GM18868 (cell line): Measurements from ENCODE around the gene RAD50.
"Not testable (repeated sequence)": the region's sequence is repeated elsewhere in the genome, so short reads cannot be mapped to it uniquely, and the experiment has no call there.

Source experiments
- ATAC-seq: cut with Tn5 transposase; IDR thresholded peaks from one replicate; pipeline ENCODE4 v1.9.1; 2021; ENCODE audit warnings: mild to moderate bottlenecking, moderate library complexity; ENCODE audit not compliant: unreplicated experiment

Gene RAD50

DNA sequence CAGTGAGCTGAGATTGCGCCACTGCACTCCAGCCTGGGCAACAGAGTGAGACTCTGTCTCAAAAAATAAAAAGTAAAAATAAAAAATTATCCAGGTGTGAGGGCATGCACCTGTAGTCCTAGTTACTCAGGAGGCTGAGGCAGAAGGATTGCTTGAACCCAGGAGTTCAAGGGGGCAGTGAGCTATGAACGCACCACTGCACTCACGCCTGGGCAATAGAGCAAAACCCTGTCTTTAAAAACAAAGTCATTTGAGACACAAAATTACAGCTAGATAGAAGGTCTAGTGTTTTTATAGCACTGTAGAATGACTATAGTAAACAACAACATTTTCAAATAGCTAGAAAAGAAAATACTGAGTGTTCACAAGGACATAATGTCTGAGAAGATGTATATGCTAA lies 133.4 kb downstream of the RAD50 start:
- peak; percentile 37 for ATAC-seq

DNA sequence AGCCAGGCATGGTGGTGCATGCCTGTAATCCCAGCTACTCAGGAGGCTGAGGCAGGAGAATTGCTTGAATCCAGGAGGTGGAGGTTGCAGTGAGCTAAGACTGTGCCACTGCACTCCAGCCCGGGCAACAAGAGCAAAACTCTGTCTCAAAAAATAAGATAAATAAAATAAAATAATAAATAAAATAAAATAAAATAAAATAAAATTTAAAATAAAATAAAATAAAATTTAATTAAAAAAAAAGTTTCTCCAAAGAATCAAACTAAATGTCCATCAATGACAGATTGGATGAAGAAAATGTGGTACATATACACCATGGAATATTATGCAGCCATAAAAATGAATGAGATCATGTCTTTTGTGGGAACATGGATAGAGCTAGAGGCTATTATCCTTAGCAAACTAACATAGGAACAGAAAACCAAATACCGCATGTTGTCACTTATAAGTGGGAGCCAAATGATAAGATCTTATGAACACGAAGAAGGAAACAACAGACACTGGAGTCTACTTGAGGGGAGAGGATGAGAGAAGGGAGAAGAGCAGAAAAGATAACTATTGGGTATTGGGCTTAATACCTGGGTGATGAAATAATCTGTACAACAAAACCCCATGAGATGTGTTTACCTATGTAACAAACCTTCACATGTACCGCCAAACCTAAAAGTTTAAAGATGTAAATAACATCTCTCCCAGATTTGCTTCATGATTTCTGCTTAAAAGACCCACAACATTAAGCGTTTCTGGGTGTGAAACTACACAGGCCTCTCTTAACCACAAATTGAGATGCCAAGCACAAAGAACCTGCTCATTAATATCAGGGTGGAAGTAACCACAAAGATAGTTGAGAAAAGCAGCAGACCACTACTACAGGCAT lies 135.2 kb downstream of the RAD50 start:
- not testable (repeated sequence) for ATAC-seq

DNA sequence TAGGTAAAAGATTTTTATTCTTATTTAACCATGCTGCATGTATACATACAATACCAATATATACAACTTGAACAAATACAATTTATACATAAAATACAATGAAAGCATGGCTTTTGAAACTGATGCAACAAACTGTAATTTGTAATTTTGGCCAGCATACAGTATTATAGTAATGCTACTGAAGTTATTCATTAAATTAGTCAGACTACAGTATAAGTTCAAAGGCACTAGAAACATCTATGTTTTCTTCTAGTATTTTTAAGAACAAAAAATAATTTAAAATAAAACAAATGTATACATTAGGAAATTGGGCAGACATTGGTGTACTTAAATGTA lies 135.8 kb downstream of the RAD50 start:
- ATAC-seq = no peak
